Fibroblast of pulmonary artery (primary cell): ENCODE measurements around the gene GTF3C5.
"Not testable (repeated sequence)": the region's sequence is repeated elsewhere in the genome, so short reads cannot be mapped to it uniquely, and the experiment has no call there.

ENCODE experiments used
- DNase-seq: peaks from one replicate; pipeline ENCODE4 v3.0.0-alpha.2; 2010; ENCODE audit warnings: low read depth
- H3K4me3 ChIP-seq: replicated peaks from 2 replicates; pipeline ENCODE4 v1.5.1; 2011; ENCODE audit warnings: low read depth, mild to moderate bottlenecking, control low read depth, low read length, moderate library complexity
- CTCF ChIP-seq: IDR thresholded peaks from 2 replicates; pipeline ENCODE4 v1.5.1; 2011; ENCODE audit warnings: mild to moderate bottlenecking, control low read depth, low read length, inconsistent platforms; ENCODE audit errors: missing control alignments

Gene GTF3C5

GRCh38 chr9:132986114-132986513 is 44.7 kb upstream of the GTF3C5 start:
- H3K4me3 ChIP-seq, result no peak overlapping the region
- no peak for TF ChIP-seq CTCF

GRCh38 chr9:132986640-132987620 is 43.9 kb upstream of the GTF3C5 start:
- no peak overlapping the region for H3K4me3 ChIP-seq
- no peak for DNase-seq
- TF ChIP-seq CTCF, result no peak

More at GRCh38 chr9:132986114-132986513, 44.7 kb upstream of the GTF3C5 start:
- no peak for DNase-seq

DNA sequence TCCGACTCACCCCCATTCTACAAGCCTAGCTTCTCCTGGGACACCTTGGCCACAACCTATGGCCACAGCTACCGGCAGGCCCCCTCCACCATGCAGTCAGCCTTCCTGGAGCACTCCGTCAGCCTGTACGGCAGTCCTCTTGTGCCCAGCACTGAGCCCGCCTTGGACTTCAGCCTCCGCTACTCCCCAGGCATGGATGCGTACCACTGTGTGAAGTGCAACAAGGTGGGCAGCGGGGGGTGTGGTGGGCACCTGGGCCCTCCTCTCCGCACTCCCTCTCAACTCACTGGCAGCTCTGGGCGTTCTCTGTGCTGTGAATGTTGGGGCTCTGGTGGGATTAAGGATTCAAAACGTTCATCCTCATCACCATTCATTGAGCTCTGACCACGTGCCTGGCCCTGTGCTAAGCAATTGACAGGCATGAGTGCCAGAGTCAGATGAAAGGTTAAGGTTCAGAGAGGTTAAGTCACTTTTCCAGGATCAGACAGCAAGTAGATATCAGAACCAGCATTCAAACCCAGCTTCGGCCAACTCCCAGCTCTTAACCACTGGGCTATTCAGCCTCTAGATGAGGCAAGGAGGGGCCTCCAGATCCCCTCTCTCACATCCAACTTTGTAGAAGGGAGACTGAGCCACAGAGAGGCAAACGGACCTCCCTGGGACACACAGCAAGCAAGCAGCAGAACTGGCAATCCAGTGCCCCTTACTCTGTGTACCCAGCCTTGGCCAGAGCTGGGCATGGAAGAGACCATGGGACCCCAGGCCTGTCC is 42.4 kb upstream of the GTF3C5 start:
- DNase-seq, result no peak
- TF ChIP-seq CTCF, result no peak

DNA sequence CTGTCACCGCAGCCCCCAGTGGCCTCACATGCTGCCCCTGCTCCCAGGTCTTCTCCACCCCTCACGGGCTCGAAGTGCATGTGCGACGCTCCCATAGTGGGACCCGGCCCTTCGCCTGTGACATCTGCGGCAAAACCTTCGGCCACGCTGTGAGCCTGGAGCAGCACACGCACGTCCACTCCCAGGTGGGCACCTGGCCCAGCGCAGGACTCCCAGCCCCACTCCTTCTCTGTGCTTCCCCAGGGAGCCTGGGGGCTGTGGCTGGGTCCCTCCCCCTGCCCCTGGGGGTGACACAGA is 41.8 kb upstream of the GTF3C5 start:
- no peak overlapping the region for H3K4me3 ChIP-seq
- no peak for TF ChIP-seq CTCF
- no peak for DNase-seq

More for the DNA sequence above, 42.4 kb upstream of the GTF3C5 start:
- no peak overlapping the region for H3K4me3 ChIP-seq

GRCh38 chr9:132989414-132989996 is 41.3 kb upstream of the GTF3C5 start:
- no peak overlapping the region for H3K4me3 ChIP-seq
- no peak for TF ChIP-seq CTCF
- no peak for DNase-seq

DNA sequence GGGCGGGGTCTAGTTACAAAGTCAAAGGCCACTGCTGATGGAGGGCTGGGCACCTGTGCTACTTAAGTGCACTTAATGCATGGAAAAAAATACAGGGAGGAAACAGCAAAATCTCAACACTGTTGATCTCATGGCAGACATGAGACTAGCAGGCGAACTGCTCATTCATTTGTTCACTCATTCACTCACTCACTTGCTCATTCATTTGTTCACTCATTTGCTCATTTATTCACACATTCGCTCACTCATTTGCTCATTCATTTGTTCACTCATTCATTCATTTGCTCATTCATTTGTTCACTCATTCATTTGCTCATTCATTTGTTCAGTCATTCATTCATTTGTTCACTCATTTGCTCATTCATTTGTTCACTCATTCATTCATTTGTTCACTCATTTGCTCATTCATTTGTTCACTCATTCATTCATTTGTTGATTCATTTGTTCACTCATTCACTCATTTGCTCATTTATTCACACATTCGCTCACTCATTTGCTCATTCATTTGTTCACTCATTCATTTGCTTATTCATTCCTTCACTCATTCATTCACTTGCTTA is 40.7 kb upstream of the GTF3C5 start:
- peak; percentile 38 for DNase-seq

GRCh38 chr9:132990781-132991180 is 40.0 kb upstream of the GTF3C5 start:
- TF ChIP-seq CTCF, result no peak
- no peak overlapping the region for H3K4me3 ChIP-seq
- DNase-seq, result no peak

More for the DNA sequence above, 40.7 kb upstream of the GTF3C5 start:
- H3K4me3 ChIP-seq, result not testable (repeated sequence)
